Kidney epithelial cell (primary cell): Measurements from ENCODE around the gene GPR32. TPM values are rescaled to one million over a fixed set of nuclear protein-coding genes. Genes with fewer than 3 reads are reported as not detected.

Source experiments
- DNase-seq: peaks from one replicate; pipeline ENCODE4 v3.0.0-alpha.2; 2010; ENCODE audit warnings: low read depth
- H3K27me3 ChIP-seq: 2 replicates; pipeline ENCODE4 v1.6.0; 2011; ENCODE audit warnings: low read length; ENCODE audit not compliant: control insufficient read depth, insufficient read depth
- H3K36me3 ChIP-seq: 2 replicates; pipeline ENCODE4 v1.5.1; 2011; ENCODE audit warnings: low read length; ENCODE audit not compliant: control insufficient read depth, insufficient read depth
- H3K4me3 ChIP-seq: 2 replicates; pipeline ENCODE4 v1.5.1; 2011; ENCODE audit warnings: low read depth, mild to moderate bottlenecking, control low read depth, low read length
- total RNA-seq: library from RNA; depleted of rRNA; stranded (reverse); fragments of >200 nt; gene quantifications from 2 replicates; pipeline ENCODE4 v1.2.3, GENCODE V29; 2015
- TF ChIP-seq, protein P1 (sequence below): IDR thresholded peaks from 2 replicates; pipeline ENCODE4 v1.5.1; 2011; ENCODE audit warnings: mild to moderate bottlenecking, moderate library complexity, low read length, control low read depth, inconsistent platforms; ENCODE audit not compliant: insufficient read depth, poor library complexity, severe bottlenecking

Gene GPR32
- total RNA-seq, 1 donor from 2014 or later, result not detected

- TF ChIP-seq, protein P1, sequence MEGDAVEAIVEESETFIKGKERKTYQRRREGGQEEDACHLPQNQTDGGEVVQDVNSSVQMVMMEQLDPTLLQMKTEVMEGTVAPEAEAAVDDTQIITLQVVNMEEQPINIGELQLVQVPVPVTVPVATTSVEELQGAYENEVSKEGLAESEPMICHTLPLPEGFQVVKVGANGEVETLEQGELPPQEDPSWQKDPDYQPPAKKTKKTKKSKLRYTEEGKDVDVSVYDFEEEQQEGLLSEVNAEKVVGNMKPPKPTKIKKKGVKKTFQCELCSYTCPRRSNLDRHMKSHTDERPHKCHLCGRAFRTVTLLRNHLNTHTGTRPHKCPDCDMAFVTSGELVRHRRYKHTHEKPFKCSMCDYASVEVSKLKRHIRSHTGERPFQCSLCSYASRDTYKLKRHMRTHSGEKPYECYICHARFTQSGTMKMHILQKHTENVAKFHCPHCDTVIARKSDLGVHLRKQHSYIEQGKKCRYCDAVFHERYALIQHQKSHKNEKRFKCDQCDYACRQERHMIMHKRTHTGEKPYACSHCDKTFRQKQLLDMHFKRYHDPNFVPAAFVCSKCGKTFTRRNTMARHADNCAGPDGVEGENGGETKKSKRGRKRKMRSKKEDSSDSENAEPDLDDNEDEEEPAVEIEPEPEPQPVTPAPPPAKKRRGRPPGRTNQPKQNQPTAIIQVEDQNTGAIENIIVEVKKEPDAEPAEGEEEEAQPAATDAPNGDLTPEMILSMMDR, result no peak
- no peak overlapping the region for H3K4me3 ChIP-seq
Measured at GRCh38 chr19:50785329-50785728, 15.1 kb downstream of the GPR32 start.

GRCh38 chr19:50790396-50790795 lies 20.1 kb downstream of the GPR32 start, which contains the start of gene ACP4:
ACP4 (plus strand) TSS chr19:50790415; CDS start chr19:50790415, 0 bp downstream.
- no peak within 1 kb of the TSS for H3K4me3 ChIP-seq
- H3K27me3 ChIP-seq, result peaks cover 9% of the 10 kb centered on the region
- TF ChIP-seq, protein P1, result no peak
- DNase-seq, result no peak
- H3K36me3 ChIP-seq, result no peaks in the 10 kb centered on the region

More at GRCh38 chr19:50785329-50785728, 15.1 kb downstream of the GPR32 start:
- DNase-seq, result no peak
- peaks cover 8% of the 10 kb centered on the region for H3K27me3 ChIP-seq
- no peaks in the 10 kb centered on the region for H3K36me3 ChIP-seq

GRCh38 chr19:50790922-50791467 lies 20.7 kb downstream of the GPR32 start:
- no peak overlapping the region for H3K4me3 ChIP-seq
- H3K36me3 ChIP-seq, result no peaks in the 10 kb centered on the region
- TF ChIP-seq, protein P1, result no peak
- DNase-seq, result no peak
- H3K27me3 ChIP-seq, result peaks cover 5% of the 10 kb centered on the region

GRCh38 chr19:50791594-50792271 lies 21.5 kb downstream of the GPR32 start:
- no peak for DNase-seq
- no peak overlapping the region for H3K4me3 ChIP-seq
- peaks cover 5% of the 10 kb centered on the region for H3K27me3 ChIP-seq
- TF ChIP-seq, protein P1, result no peak
- H3K36me3 ChIP-seq, result no peaks in the 10 kb centered on the region

- no peak overlapping the region for H3K4me3 ChIP-seq
- no peak for DNase-seq
- TF ChIP-seq, protein P1, result no peak
Measured at GRCh38 chr19:50792272-50793250, 22.3 kb downstream of the GPR32 start.

More at GRCh38 chr19:50792272-50793250, 22.3 kb downstream of the GPR32 start:
- Histone ChIP-seq H3K27me3 (peaks cover 5% of the 10 kb centered on the region), H3K36me3 (no peaks in the 10 kb centered on the region)
